Liver (tissue), 9 donors: ENCODE measurements around the gene HHAT. TPM values are rescaled to one million over a fixed set of nuclear protein-coding genes. Genes with fewer than 3 reads are reported as not detected.

Source experiments
- DNase-seq: peaks from one replicate; pipeline ENCODE4 v3.0.0-alpha.2; 2017; ENCODE audit warnings: low spot score
- H3K27ac ChIP-seq, 2 donors: one replicate each; pipeline ENCODE4 v1.7.0; 2013; ENCODE audit warnings: inconsistent platforms in 2 of 2, low read length in 2 of 2, control low read depth in 1 of 2, low read depth in 1 of 2, mild to moderate bottlenecking in 1 of 2
- H3K27me3 ChIP-seq, 4 donors: one replicate each; pipeline versions ENCODE4 v1.6.1 to v1.7.0; 2013; ENCODE audit warnings: low read length in 3 of 4, inconsistent platforms in 1 of 4, mild to moderate bottlenecking in 1 of 4, moderate library complexity in 1 of 4; ENCODE audit not compliant: control insufficient read depth in 4 of 4, insufficient read depth in 4 of 4
- H3K36me3 ChIP-seq, 4 donors: one replicate each; pipeline versions ENCODE4 v1.6.1 to v1.7.0; 2013; ENCODE audit warnings: low read length in 3 of 4, mild to moderate bottlenecking in 3 of 4, low read depth in 1 of 4, moderate library complexity in 1 of 4; ENCODE audit not compliant: control insufficient read depth in 4 of 4, insufficient read depth in 3 of 4
- H3K4me1 ChIP-seq, 4 donors: one replicate each; pipeline versions ENCODE4 v1.6.1 to v1.7.0; 2013; ENCODE audit warnings: low read length in 3 of 4, mild to moderate bottlenecking in 3 of 4, moderate library complexity in 1 of 4; ENCODE audit not compliant: control insufficient read depth in 4 of 4, insufficient read depth in 4 of 4
- H3K4me3 ChIP-seq, 3 donors: one replicate each; pipeline versions ENCODE4 v1.6.1 to v1.7.0; 2013; ENCODE audit warnings: low read length in 3 of 3, control low read depth in 1 of 3, low read depth in 1 of 3, mild to moderate bottlenecking in 1 of 3
- H3K9ac ChIP-seq, 2 donors: one replicate each; pipeline ENCODE4 v1.7.0; 2013; ENCODE audit warnings: low read length in 2 of 2, mild to moderate bottlenecking in 2 of 2, moderate library complexity in 2 of 2, control low read depth in 1 of 2, low read depth in 1 of 2
- H3K9me3 ChIP-seq, 4 donors: one replicate each; pipeline versions ENCODE4 v1.6.1 to v1.7.0; 2013; ENCODE audit warnings: low read length in 3 of 4; ENCODE audit not compliant: control insufficient read depth in 4 of 4
- ATF3 ChIP-seq: IDR thresholded peaks from 2 replicates; pipeline ENCODE4 v1.6.1; 2016; ENCODE audit warnings: antibody characterized with exemption
- CTCF ChIP-seq: fragments of 150-350 bp; IDR thresholded peaks from 2 replicates; pipeline ENCODE4 v1.5.1; 2017; ENCODE audit warnings: improper control_type of control experiment, low read depth, low read length; ENCODE audit not compliant: missing input control
- EGR1 ChIP-seq, 2 donors: IDR thresholded peaks; 2 replicates each; pipeline ENCODE4 v1.6.1; 2016 to 2018; ENCODE audit warnings: antibody characterized with exemption in 2 of 2, low read depth in 2 of 2
- FOXA1 ChIP-seq: IDR thresholded peaks from 2 replicates; pipeline ENCODE4 v1.6.1; 2016; ENCODE audit warnings: antibody characterized with exemption
- GABPA ChIP-seq, 2 donors: IDR thresholded peaks in 1 of 2; conservative IDR thresholded peaks in 1 of 2; 2 replicates each; pipeline ENCODE4 v1.6.1; 2016; ENCODE audit warnings: antibody characterized with exemption in 2 of 2, mild to moderate bottlenecking in 1 of 2, moderate library complexity in 1 of 2
- HNF4A ChIP-seq, 2 donors: conservative IDR thresholded peaks; 2 replicates each; pipeline ENCODE4 v1.6.1; 2016; ENCODE audit warnings: antibody characterized with exemption in 2 of 2, mild to moderate bottlenecking in 2 of 2
- HNF4G ChIP-seq: IDR thresholded peaks from 2 replicates; pipeline ENCODE4 v1.6.1; 2016; ENCODE audit warnings: antibody characterized with exemption
- RAD21 ChIP-seq, 2 donors: IDR thresholded peaks; 2 replicates each; pipeline ENCODE4 v1.6.1; 2016; ENCODE audit warnings: antibody characterized with exemption in 2 of 2, mild to moderate bottlenecking in 2 of 2
- TAF1 ChIP-seq: conservative IDR thresholded peaks from 2 replicates; pipeline ENCODE4 v1.6.1; 2016; ENCODE audit warnings: antibody characterized with exemption, mild to moderate bottlenecking
- YY1 ChIP-seq: IDR thresholded peaks from 2 replicates; pipeline ENCODE4 v1.6.1; 2016; ENCODE audit warnings: antibody characterized with exemption, mild to moderate bottlenecking
- WGBS: extraction: QIAGEN DNeasy Blood & Tissue Kit; methylation state at CpG from one replicate; pipeline ENCODE4 v1.1.7; 2013; 5-methylcytosine and 5-hydroxymethylcytosine counted together
- polyA plus RNA-seq, 2 donors: library from polyadenylated mRNA; stranded (reverse) in 1 of 2; unstranded in 1 of 2; fragments of 200-250 nt in 1 of 2; fragments of >200 nt in 1 of 2; fragmentation: Nextera tagmentation in 1 of 2; extraction: Ambion mirVana in 1 of 2; gene quantifications; one replicate each; pipeline versions ENCODE4 v1.2.1 to v1.2.3, GENCODE V29; 2013 to 2015
- total RNA-seq, 2 donors: library from RNA; depleted of rRNA; stranded (reverse); fragments of >200 nt; gene quantifications; one replicate each; pipeline ENCODE4 v1.2.3, GENCODE V29; 2014
- TF ChIP-seq, protein P1 (sequence below): IDR thresholded peaks from 2 replicates; pipeline ENCODE4 v1.6.1; 2016; ENCODE audit warnings: antibody characterized with exemption
- TF ChIP-seq, protein P2 (sequence below): IDR thresholded peaks from 2 replicates; pipeline ENCODE4 v1.6.1; 2016; ENCODE audit warnings: antibody characterized with exemption
- TF ChIP-seq, protein P3 (sequence below): IDR thresholded peaks from 2 replicates; pipeline ENCODE4 v1.6.1; 2016; ENCODE audit warnings: antibody characterized with exemption, mild to moderate bottlenecking
- donor health status: healthy.
- donor health status: healthy.
- donor health status: healthy.
- donor health status: healthy.
- donor health status: healthy.

The HHAT gene
- total and polyA plus RNA-seq, 4 donors: 1.3 to 2.2 (median 1.6) TPM

GRCh38 chr1:210641582-210641981 lies 312.9 kb downstream of the HHAT start:
- no peak overlapping the region for H3K4me3 ChIP-seq
- H3K9me3 ChIP-seq: no peaks in the 10 kb centered on the region
- H3K36me3 ChIP-seq: no peaks in the 10 kb centered on the region
- TF ChIP-seq GABPA (IDR thresholded peaks at IDR 0.05 in 1 of 2, conservative IDR thresholded peaks at IDR 0.05 in 1 of 2) (no peak), CTCF (no peak), RAD21 (IDR thresholded peaks at IDR 0.05) (no peak), HNF4A (conservative IDR thresholded peaks at IDR 0.05) (no peak)
- TF ChIP-seq, protein P1, sequence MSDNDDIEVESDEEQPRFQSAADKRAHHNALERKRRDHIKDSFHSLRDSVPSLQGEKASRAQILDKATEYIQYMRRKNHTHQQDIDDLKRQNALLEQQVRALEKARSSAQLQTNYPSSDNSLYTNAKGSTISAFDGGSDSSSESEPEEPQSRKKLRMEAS: no peak
- TF ChIP-seq, protein P2, sequence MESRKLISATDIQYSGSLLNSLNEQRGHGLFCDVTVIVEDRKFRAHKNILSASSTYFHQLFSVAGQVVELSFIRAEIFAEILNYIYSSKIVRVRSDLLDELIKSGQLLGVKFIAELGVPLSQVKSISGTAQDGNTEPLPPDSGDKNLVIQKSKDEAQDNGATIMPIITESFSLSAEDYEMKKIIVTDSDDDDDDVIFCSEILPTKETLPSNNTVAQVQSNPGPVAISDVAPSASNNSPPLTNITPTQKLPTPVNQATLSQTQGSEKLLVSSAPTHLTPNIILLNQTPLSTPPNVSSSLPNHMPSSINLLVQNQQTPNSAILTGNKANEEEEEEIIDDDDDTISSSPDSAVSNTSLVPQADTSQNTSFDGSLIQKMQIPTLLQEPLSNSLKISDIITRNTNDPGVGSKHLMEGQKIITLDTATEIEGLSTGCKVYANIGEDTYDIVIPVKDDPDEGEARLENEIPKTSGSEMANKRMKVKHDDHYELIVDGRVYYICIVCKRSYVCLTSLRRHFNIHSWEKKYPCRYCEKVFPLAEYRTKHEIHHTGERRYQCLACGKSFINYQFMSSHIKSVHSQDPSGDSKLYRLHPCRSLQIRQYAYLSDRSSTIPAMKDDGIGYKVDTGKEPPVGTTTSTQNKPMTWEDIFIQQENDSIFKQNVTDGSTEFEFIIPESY: no peak
- H3K9ac ChIP-seq: no peak overlapping the region
- H3K4me1 ChIP-seq: peaks cover 0 to 2% (median 0%) of the 10 kb centered on the region in 4 donors
- WGBS: 88% methylated on average over 5 of the region's 5 CpGs
- no peak overlapping the region for H3K27ac ChIP-seq
- DNase-seq: no peak
- H3K27me3 ChIP-seq: no peaks in the 10 kb centered on the region

DNA sequence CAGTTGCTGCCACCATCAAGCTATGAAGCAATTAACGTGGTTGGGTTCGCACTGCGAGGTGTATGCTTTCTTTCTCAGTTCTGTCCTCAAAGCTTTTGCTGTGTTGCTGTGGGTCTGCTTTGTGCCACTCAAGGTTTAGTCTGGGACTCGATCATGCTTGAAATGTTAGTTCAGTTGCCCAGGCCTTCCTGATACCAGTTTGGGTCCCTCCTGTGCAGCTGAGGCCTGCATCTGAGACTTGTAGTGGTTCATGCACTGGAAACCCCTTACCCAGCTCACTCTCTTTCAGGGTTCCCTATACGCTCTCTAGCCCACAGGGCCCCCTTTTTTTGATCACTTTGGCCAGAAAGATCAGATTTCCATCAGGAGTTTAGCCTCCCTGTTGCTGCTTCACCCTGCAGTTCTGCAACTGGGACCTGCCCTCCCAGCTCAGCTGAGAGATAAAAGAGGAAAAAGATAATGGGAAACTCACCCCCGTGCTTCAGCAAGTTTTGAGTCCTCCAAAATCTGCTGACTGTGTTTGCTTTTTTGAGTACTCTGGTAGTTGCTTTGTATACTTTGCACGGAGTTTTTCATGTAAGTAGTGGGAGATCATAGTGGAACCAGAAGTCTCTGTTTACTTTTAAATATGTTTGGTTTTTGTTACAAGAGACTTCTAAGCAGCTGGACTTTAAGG lies 317.0 kb downstream of the HHAT start:
- Histone ChIP-seq H3K27me3 (no peaks in the 10 kb centered on the region), H3K4me1 (peaks cover 0 to 2% (median 0%) of the 10 kb centered on the region in 4 donors), H3K9ac (no peak overlapping the region), H3K4me3 (no peak overlapping the region), H3K9me3 (no peaks in the 10 kb centered on the region), H3K27ac (no peak overlapping the region), H3K36me3 (no peaks in the 10 kb centered on the region)
- TF ChIP-seq EGR1 (IDR thresholded peaks at IDR 0.05; ENCODE audit: low read depth in 2 of 2) (no peak), TAF1 (no peak), ATF3 (no peak), GABPA (IDR thresholded peaks at IDR 0.05 in 1 of 2, conservative IDR thresholded peaks at IDR 0.05 in 1 of 2) (no peak), CTCF (no peak), HNF4A (conservative IDR thresholded peaks at IDR 0.05) (no peak), FOXA1 (no peak), HNF4G (no peak), YY1 (no peak)
- TF ChIP-seq, protein P3, sequence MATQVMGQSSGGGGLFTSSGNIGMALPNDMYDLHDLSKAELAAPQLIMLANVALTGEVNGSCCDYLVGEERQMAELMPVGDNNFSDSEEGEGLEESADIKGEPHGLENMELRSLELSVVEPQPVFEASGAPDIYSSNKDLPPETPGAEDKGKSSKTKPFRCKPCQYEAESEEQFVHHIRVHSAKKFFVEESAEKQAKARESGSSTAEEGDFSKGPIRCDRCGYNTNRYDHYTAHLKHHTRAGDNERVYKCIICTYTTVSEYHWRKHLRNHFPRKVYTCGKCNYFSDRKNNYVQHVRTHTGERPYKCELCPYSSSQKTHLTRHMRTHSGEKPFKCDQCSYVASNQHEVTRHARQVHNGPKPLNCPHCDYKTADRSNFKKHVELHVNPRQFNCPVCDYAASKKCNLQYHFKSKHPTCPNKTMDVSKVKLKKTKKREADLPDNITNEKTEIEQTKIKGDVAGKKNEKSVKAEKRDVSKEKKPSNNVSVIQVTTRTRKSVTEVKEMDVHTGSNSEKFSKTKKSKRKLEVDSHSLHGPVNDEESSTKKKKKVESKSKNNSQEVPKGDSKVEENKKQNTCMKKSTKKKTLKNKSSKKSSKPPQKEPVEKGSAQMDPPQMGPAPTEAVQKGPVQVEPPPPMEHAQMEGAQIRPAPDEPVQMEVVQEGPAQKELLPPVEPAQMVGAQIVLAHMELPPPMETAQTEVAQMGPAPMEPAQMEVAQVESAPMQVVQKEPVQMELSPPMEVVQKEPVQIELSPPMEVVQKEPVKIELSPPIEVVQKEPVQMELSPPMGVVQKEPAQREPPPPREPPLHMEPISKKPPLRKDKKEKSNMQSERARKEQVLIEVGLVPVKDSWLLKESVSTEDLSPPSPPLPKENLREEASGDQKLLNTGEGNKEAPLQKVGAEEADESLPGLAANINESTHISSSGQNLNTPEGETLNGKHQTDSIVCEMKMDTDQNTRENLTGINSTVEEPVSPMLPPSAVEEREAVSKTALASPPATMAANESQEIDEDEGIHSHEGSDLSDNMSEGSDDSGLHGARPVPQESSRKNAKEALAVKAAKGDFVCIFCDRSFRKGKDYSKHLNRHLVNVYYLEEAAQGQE: no peak
- TF ChIP-seq, protein P2: no peak
- TF ChIP-seq, protein P1: no peak
- DNase-seq: no peak
- WGBS: 75% methylated on average over 7 of the region's 7 CpGs
